Measurements from ENCODE around the gene PRDM5.

DNA sequence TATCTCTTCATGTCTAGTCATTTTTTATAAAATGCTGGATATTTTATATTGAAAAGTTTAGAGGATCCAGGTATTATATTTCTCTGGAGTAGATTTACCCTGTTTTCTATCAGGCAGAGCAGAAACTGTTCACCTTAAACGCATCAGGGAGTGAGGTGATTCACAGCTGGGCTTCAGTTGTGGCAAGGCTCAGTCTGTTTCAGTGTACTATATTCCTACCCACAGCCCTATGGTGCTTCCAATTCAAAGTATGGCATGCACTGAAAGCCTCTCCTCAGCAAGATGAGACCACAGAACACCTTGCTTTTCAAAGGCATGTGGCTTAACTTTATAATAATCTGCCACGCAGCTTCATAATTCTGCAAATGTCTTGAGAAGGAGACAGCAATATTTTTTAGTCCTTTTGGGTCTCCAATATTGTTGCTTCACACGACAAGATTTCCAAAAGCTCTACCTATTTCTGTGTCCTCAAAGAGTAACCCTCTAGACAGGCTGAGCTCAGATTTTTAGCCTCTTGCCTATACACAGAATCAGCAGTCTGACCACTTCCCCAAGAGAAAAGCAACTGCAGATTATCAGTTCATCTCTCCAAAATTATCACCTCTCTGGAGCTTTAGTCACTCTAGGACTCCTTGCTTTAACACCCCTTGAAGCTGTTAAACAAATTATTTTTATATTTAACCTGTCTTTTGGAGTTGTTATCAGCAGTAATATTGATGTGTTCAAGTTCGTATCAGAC, 24.4 kb downstream of the PRDM5 start:
- TF ChIP-seq, protein P1, sequence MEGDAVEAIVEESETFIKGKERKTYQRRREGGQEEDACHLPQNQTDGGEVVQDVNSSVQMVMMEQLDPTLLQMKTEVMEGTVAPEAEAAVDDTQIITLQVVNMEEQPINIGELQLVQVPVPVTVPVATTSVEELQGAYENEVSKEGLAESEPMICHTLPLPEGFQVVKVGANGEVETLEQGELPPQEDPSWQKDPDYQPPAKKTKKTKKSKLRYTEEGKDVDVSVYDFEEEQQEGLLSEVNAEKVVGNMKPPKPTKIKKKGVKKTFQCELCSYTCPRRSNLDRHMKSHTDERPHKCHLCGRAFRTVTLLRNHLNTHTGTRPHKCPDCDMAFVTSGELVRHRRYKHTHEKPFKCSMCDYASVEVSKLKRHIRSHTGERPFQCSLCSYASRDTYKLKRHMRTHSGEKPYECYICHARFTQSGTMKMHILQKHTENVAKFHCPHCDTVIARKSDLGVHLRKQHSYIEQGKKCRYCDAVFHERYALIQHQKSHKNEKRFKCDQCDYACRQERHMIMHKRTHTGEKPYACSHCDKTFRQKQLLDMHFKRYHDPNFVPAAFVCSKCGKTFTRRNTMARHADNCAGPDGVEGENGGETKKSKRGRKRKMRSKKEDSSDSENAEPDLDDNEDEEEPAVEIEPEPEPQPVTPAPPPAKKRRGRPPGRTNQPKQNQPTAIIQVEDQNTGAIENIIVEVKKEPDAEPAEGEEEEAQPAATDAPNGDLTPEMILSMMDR (IDR thresholded peaks at IDR 0.05; ENCODE audit: low read depth, low read length) = no peak
- TF ChIP-seq POLR2A (IDR thresholded peaks at IDR 0.05; ENCODE audit: extremely low read depth, insufficient read length) (no peak), MYC (IDR thresholded peaks at IDR 0.05; ENCODE audit: low read depth, low read length) (no peak)
- TF ChIP-seq, protein P2, sequence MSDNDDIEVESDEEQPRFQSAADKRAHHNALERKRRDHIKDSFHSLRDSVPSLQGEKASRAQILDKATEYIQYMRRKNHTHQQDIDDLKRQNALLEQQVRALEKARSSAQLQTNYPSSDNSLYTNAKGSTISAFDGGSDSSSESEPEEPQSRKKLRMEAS (IDR thresholded peaks at IDR 0.05; ENCODE audit: low read depth, low read length) = no peak

Measured in NB4 (cell line).